Mucosa of stomach (tissue), 1 donor: ENCODE results near the gene GLIPR2.
"Not testable (repeated sequence)": the region's sequence is repeated elsewhere in the genome, so short reads cannot be mapped to it uniquely, and the experiment has no call there.

Experiments used
- H3K27me3 ChIP-seq: one replicate; pipeline ENCODE4 v1.7.0; 2013; ENCODE audit warnings: mild to moderate bottlenecking, low read length; ENCODE audit not compliant: control insufficient read depth, insufficient read depth
- H3K36me3 ChIP-seq: one replicate; pipeline ENCODE4 v1.7.0; 2013; ENCODE audit warnings: low read length; ENCODE audit not compliant: control insufficient read depth, insufficient read depth
- H3K4me1 ChIP-seq: one replicate; pipeline ENCODE4 v1.7.0; 2013; ENCODE audit warnings: mild to moderate bottlenecking, low read length; ENCODE audit not compliant: control insufficient read depth, insufficient read depth
- H3K4me3 ChIP-seq: one replicate; pipeline ENCODE4 v1.7.0; 2013; ENCODE audit warnings: low read length
- H3K9ac ChIP-seq: one replicate; pipeline ENCODE4 v1.7.0; 2013; ENCODE audit warnings: mild to moderate bottlenecking, low read length, moderate library complexity
- H3K9me3 ChIP-seq: one replicate; pipeline ENCODE4 v1.7.0; 2013; ENCODE audit warnings: mild to moderate bottlenecking, low read length, moderate library complexity; ENCODE audit not compliant: control insufficient read depth
- donor health status: Pancreatic carcinoma.

GLIPR2 gene, protein sequence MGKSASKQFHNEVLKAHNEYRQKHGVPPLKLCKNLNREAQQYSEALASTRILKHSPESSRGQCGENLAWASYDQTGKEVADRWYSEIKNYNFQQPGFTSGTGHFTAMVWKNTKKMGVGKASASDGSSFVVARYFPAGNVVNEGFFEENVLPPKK

DNA sequence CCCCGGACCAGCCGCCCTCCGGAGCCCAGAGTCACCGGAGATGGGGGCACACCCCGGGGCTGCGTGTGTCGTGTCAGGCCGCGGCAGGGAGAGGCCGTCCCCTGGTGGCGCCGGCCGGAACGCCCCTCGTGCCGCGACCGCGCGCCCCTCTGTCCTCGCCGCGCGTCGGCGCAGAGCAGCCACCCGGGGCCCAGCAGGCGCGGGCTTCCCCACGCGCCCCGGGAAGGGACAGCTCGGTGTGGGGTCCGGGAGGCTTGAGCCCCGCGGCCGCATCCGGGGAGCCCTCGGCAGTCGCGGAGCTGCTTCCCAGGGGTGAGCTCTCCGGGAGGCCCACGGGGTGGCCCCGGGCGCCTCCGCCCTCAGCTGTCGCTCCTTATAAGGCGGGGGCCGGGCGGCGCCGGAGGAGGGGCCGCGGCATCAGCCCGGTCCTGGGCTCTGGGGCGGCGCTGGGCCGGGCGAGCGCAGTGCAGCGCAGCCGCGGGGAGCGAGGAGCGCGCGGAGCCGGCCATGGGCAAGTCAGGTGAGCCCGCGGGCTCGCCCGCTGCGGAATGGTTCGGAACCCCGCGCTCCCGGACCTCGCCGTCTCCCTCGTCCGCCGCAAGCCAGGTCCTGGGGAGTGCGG, at the start of gene GLIPR2:
Gene GLIPR2 (plus strand): TSS at position 462 of the 622 bp plus-strand sequence. CDS start 46 bp downstream, at position 508.
- Histone ChIP-seq H3K4me1 (peaks cover 49% of the 10 kb centered on the region), H3K36me3 (no peaks in the 10 kb centered on the region)

GRCh38 chr9:36087054-36087453, 49.5 kb upstream of the GLIPR2 start:
- H3K27me3 ChIP-seq, H3K36me3 ChIP-seq, H3K9ac ChIP-seq, H3K4me3 ChIP-seq, H3K4me1 ChIP-seq, H3K9me3 ChIP-seq: not testable (repeated sequence)

More for the DNA sequence above, at the start of gene GLIPR2:
- Histone ChIP-seq H3K9me3 (no peaks in the 10 kb centered on the region), H3K9ac (peak within 1 kb of the TSS; percentile 75), H3K4me3 (peak within 1 kb of the TSS; percentile 73), H3K27me3 (peaks cover 21% of the 10 kb centered on the region)

DNA sequence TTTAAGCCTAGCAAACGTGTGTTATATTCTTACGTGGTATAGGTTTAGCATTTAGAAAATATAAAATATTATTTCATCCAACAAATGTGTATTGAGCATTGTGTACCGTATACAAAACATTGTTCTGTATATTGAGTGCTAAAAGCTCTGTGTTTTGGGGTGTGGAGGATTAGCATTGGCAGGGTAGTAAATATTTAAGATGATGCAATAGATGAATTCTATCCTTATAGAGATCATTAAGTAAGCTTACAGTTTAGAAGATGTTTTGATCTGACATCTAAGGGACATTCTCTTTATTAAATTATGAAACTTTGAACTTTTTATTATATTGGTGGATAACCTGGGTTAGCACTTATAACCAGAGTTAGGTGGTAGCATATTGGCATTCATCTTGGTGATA, 48.5 kb upstream of the GLIPR2 start:
- no peaks in the 10 kb centered on the region for H3K27me3 ChIP-seq

DNA sequence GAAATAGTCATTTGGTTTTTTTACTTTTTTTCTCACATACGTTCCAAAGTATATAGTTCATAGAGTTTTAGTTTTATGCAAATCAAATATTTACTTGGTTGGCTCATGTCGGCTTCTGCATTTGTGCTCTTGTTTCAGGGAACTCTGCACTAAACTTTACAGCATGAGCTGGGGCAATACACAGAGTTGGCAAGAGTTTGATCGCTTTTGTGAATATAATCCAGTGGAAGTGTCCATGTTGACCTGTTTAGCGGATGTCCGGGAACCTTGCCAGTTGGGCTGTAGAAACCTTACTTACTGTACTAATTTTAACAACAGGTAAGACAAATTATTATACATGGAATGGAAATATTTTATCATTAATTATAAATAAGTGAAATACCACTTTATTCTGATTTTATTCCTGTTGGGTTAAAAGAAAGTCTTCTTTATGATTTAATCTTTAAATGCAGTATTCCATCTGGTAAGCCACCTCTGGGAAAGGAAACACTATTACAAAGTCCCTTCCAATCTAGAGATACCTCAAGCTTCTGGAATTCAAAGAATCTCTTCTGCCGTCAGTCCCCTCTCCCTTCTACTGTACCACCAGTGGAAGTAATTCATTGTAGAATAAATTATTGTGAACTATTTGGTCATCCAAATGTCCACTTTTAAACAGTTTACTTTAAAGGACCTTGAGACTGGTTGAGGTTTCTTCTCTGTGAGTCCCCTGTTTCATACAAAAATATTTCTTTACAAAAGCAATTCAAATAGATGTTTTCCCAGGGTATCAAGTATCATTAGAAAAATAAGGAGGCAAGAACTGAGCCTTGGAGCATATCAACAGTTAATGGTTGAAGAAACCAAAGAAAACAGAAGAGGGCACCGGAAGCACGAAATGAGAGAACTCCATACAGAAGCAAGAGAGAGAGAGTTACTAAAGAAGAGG, 45.2 kb upstream of the GLIPR2 start:
- Histone ChIP-seq H3K9ac (no peak overlapping the region), H3K4me1 (peaks cover 5% of the 10 kb centered on the region), H3K27me3 (no peaks in the 10 kb centered on the region), H3K4me3 (no peak overlapping the region), H3K36me3 (no peaks in the 10 kb centered on the region), H3K9me3 (no peaks in the 10 kb centered on the region)

More for the DNA sequence above, 48.5 kb upstream of the GLIPR2 start:
- H3K9ac ChIP-seq: no peak overlapping the region
- H3K36me3 ChIP-seq: no peaks in the 10 kb centered on the region
- H3K9me3 ChIP-seq: no peaks in the 10 kb centered on the region
- no peak overlapping the region for H3K4me3 ChIP-seq
- peaks cover 5% of the 10 kb centered on the region for H3K4me1 ChIP-seq

- no peak overlapping the region for H3K9ac ChIP-seq
- H3K9me3 ChIP-seq: no peaks in the 10 kb centered on the region
- no peak overlapping the region for H3K4me3 ChIP-seq
- peaks cover 5% of the 10 kb centered on the region for H3K4me1 ChIP-seq
- H3K27me3 ChIP-seq: no peaks in the 10 kb centered on the region
- no peaks in the 10 kb centered on the region for H3K36me3 ChIP-seq
Measured at GRCh38 chr9:36092014-36092413, 44.5 kb upstream of the GLIPR2 start.

DNA sequence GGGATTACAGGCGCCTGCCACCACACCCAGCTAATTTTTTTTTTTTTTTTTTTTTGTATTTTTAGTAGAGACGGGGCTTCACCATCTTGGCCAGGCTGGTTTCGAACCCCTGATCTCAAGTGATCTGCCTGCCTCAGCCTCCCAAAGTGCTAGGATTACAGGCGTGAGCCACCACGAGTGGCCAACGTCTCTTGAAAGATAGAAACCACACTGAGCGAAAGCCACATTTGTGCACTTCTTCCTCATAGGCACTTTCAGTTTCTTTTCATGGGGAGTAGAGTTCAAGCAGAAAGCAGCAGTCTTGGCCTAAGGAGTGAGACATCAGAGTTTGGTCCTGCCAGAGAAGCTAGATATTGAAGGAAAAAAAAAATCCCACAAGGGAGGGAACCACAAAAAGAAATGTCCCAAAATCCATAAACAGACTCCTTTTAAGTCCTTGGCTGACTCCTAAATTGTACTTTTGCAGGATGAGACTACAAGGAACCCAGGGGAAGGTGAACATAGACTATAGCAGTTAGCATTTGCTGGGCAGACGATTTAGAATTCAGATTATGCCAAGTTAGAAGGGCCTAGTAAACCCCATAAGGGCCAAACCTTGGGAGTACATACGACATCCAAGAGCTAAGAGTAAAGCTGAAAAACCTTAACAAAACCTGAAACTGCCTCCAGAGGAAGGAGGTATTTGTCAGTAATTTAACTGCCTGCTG, 43.9 kb upstream of the GLIPR2 start:
- H3K4me1 ChIP-seq: peaks cover 5% of the 10 kb centered on the region
- H3K36me3 ChIP-seq: no peaks in the 10 kb centered on the region
- no peak overlapping the region for H3K9ac ChIP-seq

DNA sequence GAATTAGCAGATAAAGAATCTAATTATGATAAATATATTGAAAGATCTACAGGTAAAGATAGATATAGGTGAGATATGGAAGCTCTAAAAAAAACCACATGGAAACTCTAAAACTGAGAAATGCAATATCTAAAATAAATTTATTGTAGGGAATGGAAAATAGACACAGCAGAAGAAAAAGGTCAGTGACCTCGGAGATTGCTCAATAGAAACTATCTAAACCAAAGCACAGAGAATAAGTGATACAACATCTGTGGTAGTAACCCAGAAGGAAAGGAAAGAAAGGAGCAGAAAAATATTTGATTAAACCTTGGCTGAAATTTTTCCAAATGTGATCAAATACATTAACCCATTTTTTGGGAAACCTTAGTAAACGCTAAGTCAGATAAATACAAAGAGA, 43.1 kb upstream of the GLIPR2 start:
- Histone ChIP-seq H3K36me3 (no peaks in the 10 kb centered on the region), H3K4me3 (no peak overlapping the region), H3K9ac (no peak overlapping the region), H3K4me1 (peaks cover 5% of the 10 kb centered on the region), H3K9me3 (no peaks in the 10 kb centered on the region), H3K27me3 (no peaks in the 10 kb centered on the region)

More for the DNA sequence above, 43.9 kb upstream of the GLIPR2 start:
- Histone ChIP-seq H3K27me3 (no peaks in the 10 kb centered on the region), H3K9me3 (no peaks in the 10 kb centered on the region), H3K4me3 (no peak overlapping the region)

GRCh38 chr9:36099718-36100117, 36.8 kb upstream of the GLIPR2 start:
- Histone ChIP-seq H3K27me3 (no peaks in the 10 kb centered on the region), H3K9ac (no peak overlapping the region), H3K9me3 (no peaks in the 10 kb centered on the region), H3K4me3 (no peak overlapping the region), H3K36me3 (no peaks in the 10 kb centered on the region), H3K4me1 (no peaks in the 10 kb centered on the region)

DNA sequence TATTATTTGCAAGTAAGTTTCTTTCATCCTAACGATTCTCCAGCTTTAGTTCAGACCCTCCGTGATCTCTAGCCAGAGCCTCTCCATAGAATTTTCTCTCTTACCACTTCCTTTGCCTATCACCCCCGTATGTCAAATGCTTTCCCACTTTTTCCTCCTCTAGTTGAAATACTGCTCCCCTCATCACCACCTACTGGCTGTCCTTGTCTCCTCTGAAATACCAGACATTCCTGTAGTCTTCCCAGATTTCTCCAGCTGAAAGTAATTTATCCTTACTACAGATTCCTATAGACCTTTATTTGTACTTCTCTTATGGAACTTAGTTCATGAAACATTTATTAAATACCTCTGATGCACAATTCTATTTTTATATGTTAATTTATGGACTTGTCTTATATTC, 36.0 kb upstream of the GLIPR2 start:
- H3K4me3 ChIP-seq: no peak overlapping the region
- no peak overlapping the region for H3K9ac ChIP-seq
- no peaks in the 10 kb centered on the region for H3K27me3 ChIP-seq
- H3K36me3 ChIP-seq: no peaks in the 10 kb centered on the region
- no peaks in the 10 kb centered on the region for H3K4me1 ChIP-seq
- no peaks in the 10 kb centered on the region for H3K9me3 ChIP-seq

- no peak overlapping the region for H3K9ac ChIP-seq
- no peaks in the 10 kb centered on the region for H3K36me3 ChIP-seq
- H3K4me1 ChIP-seq: no peaks in the 10 kb centered on the region
- no peaks in the 10 kb centered on the region for H3K27me3 ChIP-seq
- H3K4me3 ChIP-seq: no peak overlapping the region
- H3K9me3 ChIP-seq: no peaks in the 10 kb centered on the region
Measured at GRCh38 chr9:36101916-36102741, 34.4 kb upstream of the GLIPR2 start.

DNA sequence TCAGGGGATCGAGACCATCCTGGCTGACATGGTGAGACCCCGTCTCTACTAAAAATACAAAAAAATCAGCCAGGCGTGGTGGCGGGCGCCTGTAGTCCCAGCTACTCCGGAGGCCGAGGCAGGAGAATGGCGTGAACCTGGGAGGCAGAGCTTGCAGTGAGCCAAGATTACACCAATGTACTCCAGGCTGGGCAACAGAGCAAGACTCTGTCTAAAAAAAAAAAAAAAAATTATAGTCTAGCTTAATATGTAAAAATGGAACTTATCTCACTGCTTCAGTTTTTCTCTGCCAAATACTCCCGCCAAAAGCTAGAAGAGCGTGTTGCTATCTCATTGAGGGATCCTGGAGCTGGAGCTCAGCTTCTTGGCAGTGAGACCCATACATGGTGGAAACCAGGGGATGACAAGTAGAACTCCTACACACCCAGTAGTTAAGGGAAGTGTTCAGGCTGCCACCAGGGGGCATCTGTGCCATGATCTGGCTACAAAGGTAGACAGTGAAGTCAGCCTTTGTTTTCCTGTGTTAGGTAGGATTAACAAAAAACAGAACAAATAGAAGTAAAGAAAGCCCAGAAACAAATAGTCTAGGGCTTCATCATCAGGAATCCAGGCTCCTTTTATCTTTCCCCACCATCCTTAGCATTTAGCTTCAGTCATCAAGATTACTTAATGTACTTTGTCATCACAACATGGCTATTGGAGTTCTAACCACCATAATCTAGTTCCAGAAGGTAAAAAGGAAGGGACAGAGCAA, 33.6 kb upstream of the GLIPR2 start:
- Histone ChIP-seq H3K9me3 (no peaks in the 10 kb centered on the region), H3K4me3 (no peak overlapping the region), H3K9ac (no peak overlapping the region), H3K36me3 (no peaks in the 10 kb centered on the region), H3K27me3 (no peaks in the 10 kb centered on the region), H3K4me1 (no peaks in the 10 kb centered on the region)
